Measurements from ENCODE around the gene UQCC3. TPM values are rescaled to one million over a fixed set of nuclear protein-coding genes. Genes with fewer than 3 reads are reported as not detected.

The UQCC3 gene
- total and polyA plus RNA-seq, 2 of the 4 experiments (the other 2 are of a cell fraction) = 5.7 to 9.7 TPM

DNA sequence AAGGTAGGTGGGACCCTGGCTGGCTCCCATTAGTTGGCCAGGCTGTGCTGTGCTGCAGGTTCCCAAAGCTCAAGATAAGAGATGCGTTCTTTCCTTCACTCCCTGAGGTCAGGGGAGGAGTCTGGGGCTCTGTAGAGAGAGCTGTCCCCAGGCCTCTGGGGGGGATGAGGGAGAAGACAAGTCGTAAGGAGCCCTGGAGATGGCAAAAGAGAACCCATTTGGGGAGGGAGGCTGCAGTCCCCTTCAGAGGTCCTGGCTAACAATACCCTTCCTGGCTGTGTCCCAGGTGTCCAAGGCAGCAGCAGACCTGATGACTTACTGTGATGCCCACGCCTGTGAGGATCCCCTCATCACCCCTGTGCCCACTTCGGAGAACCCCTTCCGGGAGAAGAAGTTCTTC, 36.9 kb downstream of the UQCC3 start:
- peaks cover 20 to 58% of the 10 kb centered on the region in 2 experiments for H3K79me1 ChIP-seq (ENCODE audit: low read depth in 1 of 2, low read length in 2 of 2)
- H2AFZ ChIP-seq (replicated peaks; ENCODE audit: low read length, poor library complexity) = no peak overlapping the region
- H3K27ac ChIP-seq (ENCODE audit: insufficient read depth, low read length) = peak overlapping the region; percentile 86; the same call in 1 of the 2 replicates
- H2AK5ac ChIP-seq (ENCODE audit: low read depth, low read length) = peak overlapping the region; percentile 58
- intact Hi-C loops (cut with micrococcal nuclease) = no loop called here
- ATAC-seq (ENCODE audit: low read depth) = no peak
- peak overlapping the region; percentile 82; the same call in 1 of the 2 replicates for H3K9ac ChIP-seq (ENCODE audit: low read depth, low read length)
- no peak overlapping the region for H2BK5ac ChIP-seq (ENCODE audit: low read depth, low read length, poor library complexity, severe bottlenecking)
- no peak overlapping the region for H3K18ac ChIP-seq (ENCODE audit: low read depth, low read length)
- no peak overlapping the region for H3K56ac ChIP-seq (ENCODE audit: extremely low read depth, insufficient read depth, low read length)
- peak overlapping the region; percentile 97 for H2AK9ac ChIP-seq (replicated peaks; ENCODE audit: low read depth, low read length, poor library complexity)
- peak overlapping the region; percentile 88; the same call in 1 of the 2 replicates for H3K14ac ChIP-seq (replicated peaks; ENCODE audit: low read depth, low read length)
- peaks cover 18% of the 10 kb centered on the region for H3K36me3 ChIP-seq (ENCODE audit: control insufficient read depth, insufficient read depth, low read length)
- H3K9me1 ChIP-seq (ENCODE audit: insufficient read depth, low read length) = peaks cover 17% of the 10 kb centered on the region
- no peaks in the 10 kb centered on the region for H3K27me3 ChIP-seq (ENCODE audit: control insufficient read depth, insufficient read depth, low read length)
- no peak overlapping the region for H3K4me3 ChIP-seq (ENCODE audit: insufficient read depth, low read depth, low read length)
- 83% methylated on average over 2 of the region's 5 CpGs; no CpG with 5 or more reads in 1 of the 2 experiments for WGBS, 2 experiments (ENCODE audit: extremely low coverage in 2 of 2, insufficient read length in 1 of 2)
- H3K4me1 ChIP-seq (ENCODE audit: control insufficient read depth, insufficient read depth, low read length) = peaks cover 17% of the 10 kb centered on the region
- peak overlapping the region; percentile 72 for H4K91ac ChIP-seq (ENCODE audit: insufficient read depth, low read depth, low read length)
- H2BK20ac ChIP-seq (ENCODE audit: low read depth, low read length) = no peak overlapping the region
- no peak for TF ChIP-seq POLR2A (IDR thresholded peaks at IDR 0.05; ENCODE audit: low read depth, low read length)
- TF ChIP-seq FOS (IDR thresholded peaks at IDR 0.05; ENCODE audit: low read depth, low read length) = no peak
- no peak for TF ChIP-seq SMC3 (IDR thresholded peaks at IDR 0.05; ENCODE audit: low read depth, low read length)
- TF ChIP-seq MXI1 (IDR thresholded peaks at IDR 0.05; ENCODE audit: borderline replicate concordance, low read depth, low read length) = no peak
- TF ChIP-seq, protein P1, sequence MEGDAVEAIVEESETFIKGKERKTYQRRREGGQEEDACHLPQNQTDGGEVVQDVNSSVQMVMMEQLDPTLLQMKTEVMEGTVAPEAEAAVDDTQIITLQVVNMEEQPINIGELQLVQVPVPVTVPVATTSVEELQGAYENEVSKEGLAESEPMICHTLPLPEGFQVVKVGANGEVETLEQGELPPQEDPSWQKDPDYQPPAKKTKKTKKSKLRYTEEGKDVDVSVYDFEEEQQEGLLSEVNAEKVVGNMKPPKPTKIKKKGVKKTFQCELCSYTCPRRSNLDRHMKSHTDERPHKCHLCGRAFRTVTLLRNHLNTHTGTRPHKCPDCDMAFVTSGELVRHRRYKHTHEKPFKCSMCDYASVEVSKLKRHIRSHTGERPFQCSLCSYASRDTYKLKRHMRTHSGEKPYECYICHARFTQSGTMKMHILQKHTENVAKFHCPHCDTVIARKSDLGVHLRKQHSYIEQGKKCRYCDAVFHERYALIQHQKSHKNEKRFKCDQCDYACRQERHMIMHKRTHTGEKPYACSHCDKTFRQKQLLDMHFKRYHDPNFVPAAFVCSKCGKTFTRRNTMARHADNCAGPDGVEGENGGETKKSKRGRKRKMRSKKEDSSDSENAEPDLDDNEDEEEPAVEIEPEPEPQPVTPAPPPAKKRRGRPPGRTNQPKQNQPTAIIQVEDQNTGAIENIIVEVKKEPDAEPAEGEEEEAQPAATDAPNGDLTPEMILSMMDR (conservative IDR thresholded peaks at IDR 0.05; ENCODE audit: low read depth, low read length) = no peak
- no peak for TF ChIP-seq RAD21 (IDR thresholded peaks at IDR 0.05; ENCODE audit: low read length)
- TF ChIP-seq BHLHE40 (IDR thresholded peaks at IDR 0.05; ENCODE audit: low read depth, low read length) = no peak
- TF ChIP-seq, protein P2, sequence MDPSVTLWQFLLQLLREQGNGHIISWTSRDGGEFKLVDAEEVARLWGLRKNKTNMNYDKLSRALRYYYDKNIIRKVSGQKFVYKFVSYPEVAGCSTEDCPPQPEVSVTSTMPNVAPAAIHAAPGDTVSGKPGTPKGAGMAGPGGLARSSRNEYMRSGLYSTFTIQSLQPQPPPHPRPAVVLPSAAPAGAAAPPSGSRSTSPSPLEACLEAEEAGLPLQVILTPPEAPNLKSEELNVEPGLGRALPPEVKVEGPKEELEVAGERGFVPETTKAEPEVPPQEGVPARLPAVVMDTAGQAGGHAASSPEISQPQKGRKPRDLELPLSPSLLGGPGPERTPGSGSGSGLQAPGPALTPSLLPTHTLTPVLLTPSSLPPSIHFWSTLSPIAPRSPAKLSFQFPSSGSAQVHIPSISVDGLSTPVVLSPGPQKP (IDR thresholded peaks at IDR 0.05; ENCODE audit: borderline replicate concordance, low read depth, low read length) = no peak
- in situ Hi-C loops (cut with MboI; ENCODE audit: low sequenced_read_pairs) = no loop called here
- dilution Hi-C loops (cut with HindIII; ENCODE audit: low sequenced_read_pairs, unreplicated experiment) = no loop called here
- POLR2A ChIA-PET (ENCODE audit: unreplicated experiment) = no interaction called here
- peak overlapping the region; percentile 55; the same call in 1 of the 2 replicates for H3K23ac ChIP-seq (ENCODE audit: low read depth, low read length)
- H4K5ac ChIP-seq (ENCODE audit: low read depth, low read length) = peak overlapping the region; percentile 86
- H4K20me1 ChIP-seq (ENCODE audit: insufficient read depth, low read length) = no peaks in the 10 kb centered on the region
- CTCF ChIA-PET = no interaction called here
- no peaks in the 10 kb centered on the region for H3K9me3 ChIP-seq (ENCODE audit: control insufficient read depth, insufficient read depth, low read length)
- no peak for DNase-seq
- H2BK120ac ChIP-seq (ENCODE audit: low read depth, low read length) = no peak overlapping the region
- peak overlapping the region; percentile 86; the same call in 1 of the 2 replicates for H3K4ac ChIP-seq (ENCODE audit: low read depth, low read length)
- peak overlapping the region; percentile 93 to 97; a peak in 3 of 4 replicates for H4K8ac ChIP-seq (ENCODE audit: low read depth in 2 of 2, low read length in 2 of 2)
- peak overlapping the region; percentile 86 for H3K4me2 ChIP-seq (ENCODE audit: low read depth, low read length)
- H2BK15ac ChIP-seq (ENCODE audit: low read depth, low read length) = no peak overlapping the region
- BruUV-seq (replicated peaks) = no TSS peak

Measured in IMR-90 (cell line).